SK-N-SH (cell line): Measurements from ENCODE around the gene LRRC59.

Experiments
- FOXM1 ChIP-seq: IDR thresholded peaks from 2 replicates; pipeline ENCODE4 v1.4.0; 2012; ENCODE audit warnings: low read depth, mild to moderate bottlenecking
- NRF1 ChIP-seq: IDR thresholded peaks from 2 replicates; pipeline ENCODE4 v1.6.1; 2012; ENCODE audit warnings: low read depth, mild to moderate bottlenecking, low read length
- TF ChIP-seq, protein P1 (sequence below): fragments of 200-600 bp; sonication (generic); IDR thresholded peaks from 2 replicates; pipeline ENCODE4 v1.6.1; 2017; ENCODE audit warnings: antibody characterized with exemption, mild to moderate bottlenecking, moderate library complexity
- TF ChIP-seq, protein P2 (sequence below): IDR thresholded peaks from 2 replicates; pipeline ENCODE4 v1.4.0; 2012; ENCODE audit warnings: low read depth

DNA sequence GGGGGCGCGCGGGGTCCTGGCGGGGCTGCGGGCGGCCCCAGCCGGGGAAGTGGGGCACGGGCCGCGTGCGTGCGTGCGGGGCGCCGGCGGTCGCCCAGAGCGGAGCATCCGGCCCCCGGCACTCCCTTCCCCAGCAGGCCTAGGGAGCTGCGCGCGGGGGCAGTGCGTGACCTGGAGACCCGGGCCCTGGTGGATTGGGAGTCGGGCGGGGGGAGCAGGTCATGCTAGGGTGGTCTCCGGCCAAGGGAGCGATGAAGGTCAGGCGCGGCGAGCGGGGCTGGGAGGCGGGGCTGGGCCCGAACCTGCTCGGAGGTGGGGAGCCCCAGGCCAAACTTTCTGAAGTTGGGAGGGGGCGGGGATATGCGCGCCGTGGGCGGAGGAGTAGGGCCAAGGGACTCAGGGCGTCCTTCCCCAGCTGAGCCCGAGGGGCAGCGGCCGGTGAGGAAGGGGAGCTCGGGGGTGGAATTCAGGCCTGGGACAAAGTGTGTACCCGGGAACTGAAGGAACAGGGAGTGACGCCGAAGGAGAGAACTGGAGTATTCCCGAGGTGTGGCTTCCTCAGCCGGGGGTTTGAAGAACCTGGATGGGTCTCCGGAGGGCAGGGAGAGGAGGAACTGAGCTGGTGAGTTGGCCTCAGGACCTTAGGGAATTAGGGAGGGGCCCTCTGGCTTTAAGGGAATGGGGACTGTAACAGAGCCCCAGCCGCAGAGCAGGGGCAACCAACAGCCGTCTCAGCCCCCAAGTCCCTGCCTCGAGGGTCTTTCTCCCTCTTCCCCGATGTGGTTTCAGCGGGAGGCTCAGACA lies 50.8 kb downstream of the LRRC59 start:
- TF ChIP-seq, protein P1, sequence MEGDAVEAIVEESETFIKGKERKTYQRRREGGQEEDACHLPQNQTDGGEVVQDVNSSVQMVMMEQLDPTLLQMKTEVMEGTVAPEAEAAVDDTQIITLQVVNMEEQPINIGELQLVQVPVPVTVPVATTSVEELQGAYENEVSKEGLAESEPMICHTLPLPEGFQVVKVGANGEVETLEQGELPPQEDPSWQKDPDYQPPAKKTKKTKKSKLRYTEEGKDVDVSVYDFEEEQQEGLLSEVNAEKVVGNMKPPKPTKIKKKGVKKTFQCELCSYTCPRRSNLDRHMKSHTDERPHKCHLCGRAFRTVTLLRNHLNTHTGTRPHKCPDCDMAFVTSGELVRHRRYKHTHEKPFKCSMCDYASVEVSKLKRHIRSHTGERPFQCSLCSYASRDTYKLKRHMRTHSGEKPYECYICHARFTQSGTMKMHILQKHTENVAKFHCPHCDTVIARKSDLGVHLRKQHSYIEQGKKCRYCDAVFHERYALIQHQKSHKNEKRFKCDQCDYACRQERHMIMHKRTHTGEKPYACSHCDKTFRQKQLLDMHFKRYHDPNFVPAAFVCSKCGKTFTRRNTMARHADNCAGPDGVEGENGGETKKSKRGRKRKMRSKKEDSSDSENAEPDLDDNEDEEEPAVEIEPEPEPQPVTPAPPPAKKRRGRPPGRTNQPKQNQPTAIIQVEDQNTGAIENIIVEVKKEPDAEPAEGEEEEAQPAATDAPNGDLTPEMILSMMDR: no peak
- TF ChIP-seq FOXM1: no peak
- no peak for TF ChIP-seq NRF1
- TF ChIP-seq, protein P2, sequence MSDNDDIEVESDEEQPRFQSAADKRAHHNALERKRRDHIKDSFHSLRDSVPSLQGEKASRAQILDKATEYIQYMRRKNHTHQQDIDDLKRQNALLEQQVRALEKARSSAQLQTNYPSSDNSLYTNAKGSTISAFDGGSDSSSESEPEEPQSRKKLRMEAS: no peak
